GM12878 (cell line): Measurements from ENCODE around the gene FOXP4. TPM values are rescaled to one million over a fixed set of nuclear protein-coding genes. Genes with fewer than 3 reads are reported as not detected.

Experiments
- ATAC-seq: fragments of 200-7000 bp; cut with Tn5 transposase; 3 replicates; pipeline ENCODE4 v1.9.1; 2020; ENCODE audit warnings: mild to moderate bottlenecking, moderate library complexity
- BruUV-seq: library from RNA; stranded (reverse); fragments of 400-500 nt; replicated peaks from 2 replicates; lab custom pipeline; 2021; lab: Mats Ljungman, UMichigan
- CTCF ChIA-PET: fragments of 300-600 bp; sonication (Branson Sonifier 250); formaldehyde crosslinking; extraction: SDS; loops from one replicate; lab custom pipeline; 2021; ENCODE audit warnings: inconsistent platforms; lab: Yijun Ruan, JAX
- POLR2A ChIA-PET: fragments of 350-600 bp; formaldehyde crosslinking; extraction: SDS; loops from one replicate; lab custom pipeline; 2021; ENCODE audit warnings: inconsistent platforms; lab: Charles Lee
- RAD21 ChIA-PET: fragments of 300-600 bp; sonication (Branson Sonifier 250); formaldehyde crosslinking; loops from one replicate; lab custom pipeline; 2023; ENCODE audit warnings: antibody characterized with exemption; ENCODE audit not compliant: unreplicated experiment; lab: Charles Lee
- SMC1A ChIA-PET: fragments of 300-600 bp; sonication (Branson Sonifier 250); formaldehyde crosslinking; loops from one replicate; lab custom pipeline; 2023; ENCODE audit not compliant: unreplicated experiment, uncharacterized antibody; lab: Charles Lee
- DNase-seq: peaks from one replicate; pipeline ENCODE4 v3.0.0-alpha.2; 2011; ENCODE audit warnings: low read depth, low spot score
- FAIRE-seq: peaks from 3 replicates; lab custom pipeline; 2011; peaks lifted over from hg19 to GRCh38; lab: Jason Lieb, UNC
- H2AFZ ChIP-seq: 2 replicates; pipeline ENCODE4 v1.6.0; 2011; ENCODE audit warnings: low read depth, low read length, control low read depth; ENCODE audit not compliant: control insufficient read depth
- H3K27ac ChIP-seq: 2 replicates; pipeline ENCODE4 v1.5.1; 2011; ENCODE audit warnings: control low read depth; ENCODE audit not compliant: control insufficient read depth, insufficient read depth
- H3K27me3 ChIP-seq, 2 experiments: replicated peaks in 1 of 2; 2 replicates each; pipeline versions ENCODE4 v1.6.0 to v1.6.1; 2011; ENCODE audit warnings: low read length in 1 of 2; ENCODE audit not compliant: control insufficient read depth in 2 of 2, insufficient read depth in 2 of 2
- H3K36me3 ChIP-seq, 2 experiments: 2 replicates each; pipeline ENCODE4 v1.5.1; 2011; ENCODE audit warnings: low read length in 1 of 2; ENCODE audit not compliant: control insufficient read depth in 2 of 2, insufficient read depth in 2 of 2
- H3K4me1 ChIP-seq: 2 replicates; pipeline ENCODE4 v1.6.1; 2011; ENCODE audit warnings: mild to moderate bottlenecking, low read length, moderate library complexity, mixed read lengths; ENCODE audit not compliant: control insufficient read depth, insufficient read depth
- H3K4me2 ChIP-seq: 2 replicates; pipeline ENCODE4 v1.6.0; 2011; ENCODE audit warnings: control low read depth; ENCODE audit not compliant: control insufficient read depth, insufficient read depth
- H3K4me3 ChIP-seq: fragments of 200-600 bp; sonication (generic); 2 replicates; pipeline ENCODE4 v1.5.1; 2016
- H3K79me2 ChIP-seq: 2 replicates; pipeline ENCODE4 v1.6.0; 2011; ENCODE audit warnings: low read length; ENCODE audit not compliant: control insufficient read depth, insufficient read depth
- H3K9ac ChIP-seq: 2 replicates; pipeline ENCODE4 v1.8.0; 2011; ENCODE audit warnings: low read length, control low read depth, mixed read lengths; ENCODE audit not compliant: control insufficient read depth, insufficient read depth
- H3K9me3 ChIP-seq: replicated peaks from 3 replicates; pipeline ENCODE4 v1.5.1; 2011; ENCODE audit warnings: mild to moderate bottlenecking, low read length; ENCODE audit not compliant: control insufficient read depth, insufficient read depth
- H4K20me1 ChIP-seq: 2 replicates; pipeline ENCODE4 v1.6.0; 2011; ENCODE audit not compliant: control insufficient read depth, insufficient read depth
- ASH2L ChIP-seq: fragments of 300-600, 200-600 bp; sonication (generic); IDR thresholded peaks from 2 replicates; pipeline ENCODE4 v1.6.1; 2017; ENCODE audit warnings: low read depth, mild to moderate bottlenecking, borderline replicate concordance
- BMI1 ChIP-seq: fragments of 450-650 bp; IDR thresholded peaks from 2 replicates; pipeline ENCODE4 v1.6.1; 2016; ENCODE audit warnings: mild to moderate bottlenecking, moderate library complexity, borderline replicate concordance
- BRCA1 ChIP-seq: IDR thresholded peaks from 2 replicates; pipeline ENCODE4 v1.6.1; 2011; ENCODE audit warnings: low read depth, low read length, improper control_type of control experiment
- EGR1 ChIP-seq, 2 experiments: IDR thresholded peaks; 1 replicate in 1 of 2; 2 replicates in 1 of 2; pipeline ENCODE4 v1.6.1; 2011 to 2012; ENCODE audit warnings: low read depth in 2 of 2, low read length in 2 of 2, borderline replicate concordance in 1 of 2, mild to moderate bottlenecking in 1 of 2, moderate library complexity in 1 of 2
- EP300 ChIP-seq, 2 experiments: fragments of 150-350 bp in 1 of 2; IDR thresholded peaks; 2 replicates each; pipeline ENCODE4 v1.6.1; 2011 to 2012; ENCODE audit warnings: low read depth in 2 of 2, low read length in 2 of 2, borderline replicate concordance in 1 of 2, improper control_type of control experiment in 1 of 2, inconsistent platforms in 1 of 2; ENCODE audit not compliant: control insufficient read depth in 1 of 2
- GATAD2B ChIP-seq: fragments of 450-650 bp; conservative IDR thresholded peaks from 2 replicates; pipeline ENCODE4 v1.6.1; 2017; ENCODE audit warnings: low read depth, mild to moderate bottlenecking, moderate library complexity
- JUND ChIP-seq: IDR thresholded peaks from 2 replicates; pipeline ENCODE4 v1.6.1; 2012; ENCODE audit warnings: low read depth, mild to moderate bottlenecking, low read length, improper control_type of control experiment, moderate library complexity
- MEF2B ChIP-seq: fragments of 450-650 bp; IDR thresholded peaks from 2 replicates; pipeline ENCODE4 v1.6.1; 2018; ENCODE audit warnings: mild to moderate bottlenecking, moderate library complexity; ENCODE audit not compliant: partially characterized antibody, poor library complexity, severe bottlenecking
- SIN3A ChIP-seq: IDR thresholded peaks from 2 replicates; pipeline ENCODE4 v1.6.1; 2012; ENCODE audit warnings: low read depth, low read length, improper control_type of control experiment
- SMAD1 ChIP-seq: fragments of 450-650 bp; IDR thresholded peaks from 2 replicates; pipeline ENCODE4 v1.6.1; 2018; ENCODE audit warnings: mild to moderate bottlenecking, low read depth; ENCODE audit not compliant: partially characterized antibody
- SPI1 ChIP-seq: IDR thresholded peaks from 2 replicates; pipeline ENCODE4 v1.6.1; 2011; ENCODE audit warnings: low read depth, mild to moderate bottlenecking, low read length, moderate library complexity, borderline replicate concordance; ENCODE audit not compliant: insufficient read depth
- SREBF1 ChIP-seq: IDR thresholded peaks from 2 replicates; pipeline ENCODE4 v1.6.1; 2012; ENCODE audit warnings: mild to moderate bottlenecking, low read length
- ZNF622 ChIP-seq: fragments of 450-650 bp; IDR thresholded peaks from 2 replicates; pipeline ENCODE4 v1.6.1; 2017; ENCODE audit warnings: mild to moderate bottlenecking, inconsistent platforms
- ZZZ3 ChIP-seq: IDR thresholded peaks from 2 replicates; pipeline ENCODE4 v1.6.1; 2011; ENCODE audit warnings: low read depth; ENCODE audit not compliant: control insufficient read depth, insufficient read length
- WGBS: methylation state at CpG from one replicate; pipeline ENCODE4 v1.1.6; 2016; ENCODE audit warnings: low lambda C conversion rate; ENCODE audit not compliant: insufficient replicate concordance, insufficient coverage; ENCODE audit errors: missing lambda C conversion rate; 5-methylcytosine and 5-hydroxymethylcytosine counted together
- in situ Hi-C: fragments of 300-500 bp; cut with MboI; formaldehyde crosslinking; loops from 9 replicates; pipeline ENCODE4 v1.14.3; 2018; ENCODE audit warnings: mixed read lengths
- intact Hi-C: fragments of 100-400 bp; cut with micrococcal nuclease; formaldehyde crosslinking; loops from one replicate; pipeline ENCODE4 v1.14.2; 2022; ENCODE audit not compliant: unreplicated experiment
- polyA plus RNA-seq, 11 experiments: library from polyadenylated mRNA; depleted of rRNA in 4 of 11; unstranded in 6 of 11; stranded (reverse) in 5 of 11; fragments of >200 nt; fragmentation: Nextera tagmentation in 4 of 11; fragmentation: Illumina TruSeq in 1 of 11; extraction: Ambion mirVana in 4 of 11; extraction: Trizol in 1 of 11; gene quantifications; 1 replicate in 1 of 11; 2 replicates in 10 of 11; pipeline versions ENCODE4 v1.2.1 to v1.2.3, GENCODE V29; 2011 to 2016; ENCODE audit warnings: inconsistent platforms in 2 of 11, missing spikeins in 2 of 11, low read depth in 1 of 11
- total RNA-seq, 4 experiments: library from RNA; depleted of rRNA in 3 of 4; stranded (reverse); fragments of >200 nt in 3 of 4; fragmentation: Illumina TruSeq in 1 of 4; extraction: Trizol in 1 of 4; gene quantifications; 2 replicates each; pipeline versions ENCODE4 v1.2.1 to v1.2.3, GENCODE V29; 2013 to 2021
- TF ChIP-seq, protein P1 (sequence below): fragments of 450-650 bp; IDR thresholded peaks from 2 replicates; pipeline ENCODE4 v1.6.1; 2017; ENCODE audit warnings: borderline replicate concordance

Gene FOXP4
- total and polyA plus RNA-seq, 10 of the 15 experiments (the other 5 are each of a cell fraction or from before 2014, with no cell fraction given): 0.31 to 46.1 (median 2.3) TPM

DNA sequence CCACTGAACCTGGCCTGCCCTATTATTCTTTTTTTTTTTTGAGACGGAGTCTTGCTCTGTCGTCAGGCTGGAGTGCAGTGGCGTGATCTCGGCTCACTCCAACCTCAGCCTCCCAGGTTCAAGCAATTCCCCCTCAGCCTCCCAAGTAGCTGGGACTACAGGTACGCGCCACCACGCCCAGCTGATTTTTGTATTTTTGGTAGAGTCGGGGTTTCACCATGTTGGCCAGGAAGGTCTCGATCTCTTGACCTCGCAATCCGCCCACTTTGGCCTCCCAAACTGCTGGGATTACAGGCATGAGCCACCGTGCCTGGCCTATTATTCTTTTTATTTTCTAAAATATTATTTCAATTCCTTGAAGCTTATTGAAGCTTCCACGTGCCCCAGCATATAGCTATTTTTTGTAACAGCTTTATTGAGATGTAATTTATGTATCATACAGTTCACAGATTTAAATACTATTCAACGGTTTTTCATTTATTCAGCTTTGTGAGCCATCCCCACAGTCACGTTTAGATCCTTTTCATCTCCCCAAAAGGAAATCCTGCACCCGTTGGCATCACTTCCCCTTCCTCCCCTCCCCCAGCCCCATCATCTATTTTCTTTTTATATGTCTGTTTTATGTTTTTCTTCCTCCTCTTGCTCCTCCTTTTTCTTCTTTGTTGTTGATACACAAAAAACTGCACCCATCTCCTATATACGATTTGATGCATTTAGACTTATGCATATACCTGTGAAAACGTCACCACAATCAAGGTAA lies 78.6 kb downstream of the FOXP4 start (continued):
- no peak for TF ChIP-seq BMI1
- TF ChIP-seq ZNF622: no peak
- no peak for TF ChIP-seq ASH2L
- TF ChIP-seq JUND: no peak

DNA sequence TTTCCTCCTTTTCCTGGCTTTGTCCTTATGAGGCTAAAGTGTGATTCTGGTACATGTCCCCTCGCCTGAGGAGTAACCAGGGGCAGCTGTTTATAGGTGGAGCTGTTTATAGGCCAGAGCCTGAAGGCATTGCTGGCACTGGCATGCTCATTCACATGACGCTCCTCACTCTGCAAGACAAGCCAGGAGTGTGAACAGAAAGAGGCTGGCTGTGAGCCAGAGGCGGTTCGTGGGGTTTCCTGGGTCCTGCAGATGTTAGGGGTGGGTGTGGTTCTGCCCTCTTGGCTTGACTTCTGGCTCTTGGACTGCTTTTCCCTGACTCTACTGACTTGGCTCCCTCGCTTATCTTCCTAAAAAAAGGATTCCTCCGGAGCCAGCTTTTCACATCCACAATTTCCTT lies 79.3 kb downstream of the FOXP4 start:
- H3K36me3 ChIP-seq: no peaks in the 10 kb centered on the region
- no peaks in the 10 kb centered on the region for H4K20me1 ChIP-seq
- ChIA-PET CTCF (interaction anchor here (0.7 kb wide), 1 partner anchor 201 kb away, joined by 3 read pairs; no protein-coding TSS in a partner anchor), SMC1A (no interaction called here), RAD21 (interaction anchor here (1.3 kb wide), 1 partner anchor 11 kb away, joined by 3 read pairs; no protein-coding TSS in a partner anchor), POLR2A (no interaction called here)
- no peak overlapping the region for H3K4me2 ChIP-seq
- intact Hi-C loops: no loop called here
- H2AFZ ChIP-seq: no peak overlapping the region
- no peak overlapping the region for H3K4me3 ChIP-seq
- DNase-seq (no peak), ATAC-seq (no peak), FAIRE-seq (no peak)
- H3K27ac ChIP-seq: no peak overlapping the region
- no peak overlapping the region for H3K9ac ChIP-seq
- H3K27me3 ChIP-seq: peaks cover 0 to 3% of the 10 kb centered on the region in 2 experiments; a peak in 2 of 4 replicates
- in situ Hi-C loops: no loop called here
- H3K9me3 ChIP-seq: no peaks in the 10 kb centered on the region; the same call in 2 of the 3 replicates
- 11% methylated on average over 6 of the region's 6 CpGs for WGBS
- peaks cover 6% of the 10 kb centered on the region for H3K4me1 ChIP-seq
- TF ChIP-seq, protein P1, sequence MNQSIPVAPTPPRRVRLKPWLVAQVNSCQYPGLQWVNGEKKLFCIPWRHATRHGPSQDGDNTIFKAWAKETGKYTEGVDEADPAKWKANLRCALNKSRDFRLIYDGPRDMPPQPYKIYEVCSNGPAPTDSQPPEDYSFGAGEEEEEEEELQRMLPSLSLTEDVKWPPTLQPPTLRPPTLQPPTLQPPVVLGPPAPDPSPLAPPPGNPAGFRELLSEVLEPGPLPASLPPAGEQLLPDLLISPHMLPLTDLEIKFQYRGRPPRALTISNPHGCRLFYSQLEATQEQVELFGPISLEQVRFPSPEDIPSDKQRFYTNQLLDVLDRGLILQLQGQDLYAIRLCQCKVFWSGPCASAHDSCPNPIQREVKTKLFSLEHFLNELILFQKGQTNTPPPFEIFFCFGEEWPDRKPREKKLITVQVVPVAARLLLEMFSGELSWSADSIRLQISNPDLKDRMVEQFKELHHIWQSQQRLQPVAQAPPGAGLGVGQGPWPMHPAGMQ: no peak
- TF ChIP-seq GATAD2B (no peak), EGR1 (IDR thresholded peaks at IDR 0.05; ENCODE audit: borderline replicate concordance in 1 of 2, low read depth in 2 of 2, low read length in 2 of 2) (no peak), EP300 (IDR thresholded peaks at IDR 0.05; ENCODE audit: borderline replicate concordance in 1 of 2, control insufficient read depth in 1 of 2, low read depth in 2 of 2, low read length in 2 of 2) (no peak), SIN3A (no peak), ZZZ3 (no peak), BRCA1 (no peak), SPI1 (no peak), SREBF1 (no peak), SMAD1 (no peak), MEF2B (no peak)
- no TSS peak for BruUV-seq
- no peaks in the 10 kb centered on the region for H3K79me2 ChIP-seq
